NCI-H2081 treated with DMSO at 0.1 percent for 48 hours (cell line): ENCODE data around the gene IGSF21.

ENCODE experiments used
- DNase-seq: peaks from one replicate; lab custom pipeline; 2025; lab: John Stamatoyannopoulos, UW

IGSF21 gene

GRCh38 chr1:18119771-18120377 lies 12.3 kb downstream of the IGSF21 start:
- no peak for DNase-seq

- no peak for DNase-seq
Observed at GRCh38 chr1:18120638-18121037, 13.0 kb downstream of the IGSF21 start.

- no peak for DNase-seq
Observed at GRCh38 chr1:18121072-18121820, 13.6 kb downstream of the IGSF21 start.

- DNase-seq = no peak
Observed at GRCh38 chr1:18123467-18123992, 15.9 kb downstream of the IGSF21 start.

GRCh38 chr1:18124977-18125376 lies 17.4 kb downstream of the IGSF21 start:
- DNase-seq = no peak

- DNase-seq = no peak
Observed at GRCh38 chr1:18126616-18127015, 19.0 kb downstream of the IGSF21 start.

- DNase-seq = no peak
Observed at GRCh38 chr1:18128298-18128697, 20.7 kb downstream of the IGSF21 start.

GRCh38 chr1:18130356-18130755 lies 22.8 kb downstream of the IGSF21 start:
- no peak for DNase-seq

GRCh38 chr1:18132022-18132710 lies 24.6 kb downstream of the IGSF21 start:
- DNase-seq = no peak

GRCh38 chr1:18132711-18133541 lies 25.3 kb downstream of the IGSF21 start:
- DNase-seq = no peak

GRCh38 chr1:18134324-18135046 lies 26.9 kb downstream of the IGSF21 start:
- DNase-seq = no peak

- no peak for DNase-seq
Observed at GRCh38 chr1:18137759-18138345, 30.3 kb downstream of the IGSF21 start.

- no peak for DNase-seq
Observed at GRCh38 chr1:18139198-18139981, 31.8 kb downstream of the IGSF21 start.

GRCh38 chr1:18140411-18140810 lies 32.8 kb downstream of the IGSF21 start:
- no peak for DNase-seq

- no peak for DNase-seq
Observed at GRCh38 chr1:18141661-18142060, 34.1 kb downstream of the IGSF21 start.

GRCh38 chr1:18142471-18142870 lies 34.9 kb downstream of the IGSF21 start:
- no peak for DNase-seq

- no peak for DNase-seq
Observed at GRCh38 chr1:18142969-18143368, 35.4 kb downstream of the IGSF21 start.

GRCh38 chr1:18144062-18144461 lies 36.5 kb downstream of the IGSF21 start:
- no peak for DNase-seq

GRCh38 chr1:18144916-18145647 lies 37.5 kb downstream of the IGSF21 start:
- DNase-seq = no peak
